Endometrial microvascular endothelial cells (primary cell): ENCODE data around the gene PPM1M. TPM values are rescaled to one million over a fixed set of nuclear protein-coding genes. Genes with fewer than 3 reads are reported as not detected.

Experiments
- in situ Hi-C: cut with HindIII; loops from 2 replicates; pipeline ENCODE4 v1.10.0; 2017; ENCODE audit warnings: low sequenced_read_pairs, low pct_unique_long_range_greater_than_20kb; ENCODE audit errors: inconsistent ontology term
- total RNA-seq: library from RNA; depleted of rRNA; stranded (reverse); fragments of >200 nt; gene quantifications from one replicate; pipeline ENCODE4 v1.2.3, GENCODE V29; 2015; ENCODE audit errors: inconsistent ontology term

Gene PPM1M
- total RNA-seq, 1 donor from 2014 or later: 15.2 TPM

DNA sequence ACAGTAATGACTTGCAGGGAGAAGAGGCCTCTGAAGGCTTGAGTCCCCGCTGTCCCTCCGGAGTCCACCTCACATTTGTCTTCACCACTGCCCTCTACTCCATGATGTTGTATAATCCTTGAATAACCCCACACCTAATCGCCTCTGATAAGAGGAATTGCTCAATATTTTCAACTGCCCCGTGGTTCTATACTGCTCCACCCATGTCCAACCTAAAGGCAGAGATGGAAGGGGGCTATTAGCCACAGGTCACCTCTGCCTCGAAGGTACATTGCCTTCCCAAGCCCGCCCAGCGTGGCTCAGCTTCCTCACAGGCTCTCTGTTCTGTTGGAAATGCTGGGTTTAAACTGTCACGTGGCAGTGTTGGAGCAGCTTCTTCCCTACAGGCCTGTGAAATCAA, 32.6 kb upstream of the PPM1M start:
- in situ Hi-C loops: no loop called here

DNA sequence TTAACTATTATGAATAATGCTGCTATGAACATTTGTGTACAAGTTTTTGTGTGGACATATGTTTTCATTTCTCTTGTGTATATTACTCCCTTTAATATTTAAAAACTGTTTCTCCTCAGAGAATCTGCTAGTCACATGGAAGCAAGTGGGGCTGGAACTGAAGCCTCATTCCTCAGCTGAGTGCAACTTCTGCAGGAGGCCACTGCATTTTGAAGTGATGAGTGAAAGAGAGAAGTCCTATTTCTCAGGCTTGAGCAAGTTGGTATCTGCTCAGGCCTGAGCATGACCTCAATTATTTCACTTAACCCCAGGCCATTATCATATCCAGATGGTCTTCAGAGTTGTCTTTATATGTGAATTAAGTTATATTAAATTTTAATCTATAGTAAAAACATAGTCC, 31.7 kb upstream of the PPM1M start:
- in situ Hi-C loops: no loop called here

- in situ Hi-C loops: no loop called here
Observed at GRCh38 chr3:52215351-52215750, 30.2 kb upstream of the PPM1M start.

DNA sequence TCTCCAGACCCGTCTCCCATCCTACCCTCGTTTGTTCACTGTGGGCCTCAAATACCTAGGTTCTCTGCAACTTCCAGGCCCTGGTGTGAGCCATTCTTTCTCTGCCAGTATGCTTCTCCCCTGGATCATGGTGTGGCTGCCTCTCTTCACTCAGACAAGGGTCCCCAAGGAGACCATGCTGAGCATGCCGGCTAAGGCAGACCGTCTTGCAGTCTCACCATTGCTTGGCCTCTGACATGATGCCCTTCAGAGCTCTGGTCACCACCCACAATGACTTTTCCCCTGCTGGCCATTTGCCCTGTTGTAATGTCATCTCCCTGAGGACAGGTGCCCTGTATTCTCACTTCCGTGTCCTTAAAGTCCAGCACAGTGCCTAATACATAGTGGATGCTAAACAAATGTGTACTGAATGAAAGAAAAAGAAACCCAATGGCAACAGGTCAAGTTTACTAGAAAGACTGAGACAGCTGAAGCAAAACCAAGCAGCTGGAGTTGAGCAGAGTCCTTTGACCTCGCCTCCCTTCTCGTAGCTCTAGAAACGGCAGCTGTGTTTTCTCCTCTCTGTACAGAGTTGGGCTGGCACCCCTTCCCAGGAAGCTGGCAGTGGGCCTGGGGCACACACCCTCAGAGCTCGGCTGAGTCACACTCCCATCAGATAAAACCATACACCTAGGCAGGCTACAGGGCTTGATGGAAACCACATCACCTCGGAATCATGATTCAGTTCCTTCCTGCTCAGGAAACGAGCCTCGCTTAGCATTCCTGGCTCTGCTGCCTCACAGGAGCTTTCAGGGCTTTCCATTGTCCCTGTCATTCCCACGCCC, 28.8 kb upstream of the PPM1M start:
- in situ Hi-C loops: no loop called here

- in situ Hi-C loops: no loop called here
Observed at GRCh38 chr3:52217409-52217805, 28.2 kb upstream of the PPM1M start.

GRCh38 chr3:52218026-52218425, 27.5 kb upstream of the PPM1M start:
- in situ Hi-C loops: no loop called here

GRCh38 chr3:52218454-52218853, 27.1 kb upstream of the PPM1M start:
- in situ Hi-C loops: no loop called here

DNA sequence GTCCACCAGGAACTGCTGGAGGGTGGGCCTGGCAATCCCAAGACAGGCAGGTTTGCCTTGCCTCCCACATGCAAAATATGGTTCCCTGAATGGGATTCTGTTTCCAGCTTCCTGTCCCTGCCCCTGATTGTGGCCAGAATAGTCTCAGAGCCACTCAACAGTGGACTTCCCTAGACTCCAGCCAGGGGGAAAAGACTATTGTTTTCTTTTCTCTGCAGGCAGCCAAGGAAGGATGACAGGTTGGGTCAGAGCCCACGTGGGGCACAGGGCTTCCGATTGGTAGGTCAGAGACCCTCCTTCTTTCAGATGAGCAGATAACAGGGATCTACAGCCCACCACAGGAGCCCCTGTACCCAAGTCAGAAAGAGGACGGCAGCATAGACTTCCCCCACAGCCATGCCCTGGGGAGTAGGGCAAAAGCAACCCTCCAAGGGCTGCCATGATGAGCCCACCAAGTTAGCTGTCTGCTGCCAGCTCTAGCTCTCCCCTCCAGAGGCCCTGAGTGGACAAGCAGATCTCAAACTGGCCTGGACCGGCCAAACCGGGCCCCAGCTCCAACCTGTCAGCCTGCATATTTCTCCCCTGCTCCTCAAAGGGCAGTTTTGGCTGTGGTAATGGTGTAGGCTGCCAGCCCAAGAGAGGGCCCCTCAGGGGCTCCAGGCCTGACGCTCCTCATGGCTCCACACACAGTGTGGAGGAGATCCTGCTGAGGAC, 26.5 kb upstream of the PPM1M start:
- in situ Hi-C loops: no loop called here

GRCh38 chr3:52220380-52221026, 25.1 kb upstream of the PPM1M start:
- in situ Hi-C loops: no loop called here

DNA sequence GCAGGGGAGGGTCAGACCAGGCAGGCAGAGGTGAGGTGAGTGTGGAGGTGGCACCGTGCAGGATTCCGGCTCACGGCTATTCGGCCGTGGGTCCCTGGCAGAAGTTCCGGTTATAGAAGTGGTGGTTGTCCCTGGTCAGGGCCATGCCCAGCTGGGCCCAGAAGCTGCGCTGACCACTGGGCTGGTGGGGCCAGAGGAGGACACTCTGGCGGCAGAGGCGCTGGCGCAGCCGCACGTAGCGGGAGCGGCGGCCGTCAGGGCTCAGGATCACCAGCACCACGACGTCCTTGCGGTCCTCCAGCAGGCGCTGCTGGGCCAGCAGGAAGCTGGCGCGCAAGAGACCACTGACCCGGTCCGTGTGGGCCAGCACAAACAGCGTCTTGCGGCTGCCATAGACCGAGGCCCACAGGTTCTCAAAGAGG, 24.4 kb upstream of the PPM1M start:
- in situ Hi-C loops: no loop called here

GRCh38 chr3:52221563-52222318, 23.8 kb upstream of the PPM1M start:
- in situ Hi-C loops: no loop called here

DNA sequence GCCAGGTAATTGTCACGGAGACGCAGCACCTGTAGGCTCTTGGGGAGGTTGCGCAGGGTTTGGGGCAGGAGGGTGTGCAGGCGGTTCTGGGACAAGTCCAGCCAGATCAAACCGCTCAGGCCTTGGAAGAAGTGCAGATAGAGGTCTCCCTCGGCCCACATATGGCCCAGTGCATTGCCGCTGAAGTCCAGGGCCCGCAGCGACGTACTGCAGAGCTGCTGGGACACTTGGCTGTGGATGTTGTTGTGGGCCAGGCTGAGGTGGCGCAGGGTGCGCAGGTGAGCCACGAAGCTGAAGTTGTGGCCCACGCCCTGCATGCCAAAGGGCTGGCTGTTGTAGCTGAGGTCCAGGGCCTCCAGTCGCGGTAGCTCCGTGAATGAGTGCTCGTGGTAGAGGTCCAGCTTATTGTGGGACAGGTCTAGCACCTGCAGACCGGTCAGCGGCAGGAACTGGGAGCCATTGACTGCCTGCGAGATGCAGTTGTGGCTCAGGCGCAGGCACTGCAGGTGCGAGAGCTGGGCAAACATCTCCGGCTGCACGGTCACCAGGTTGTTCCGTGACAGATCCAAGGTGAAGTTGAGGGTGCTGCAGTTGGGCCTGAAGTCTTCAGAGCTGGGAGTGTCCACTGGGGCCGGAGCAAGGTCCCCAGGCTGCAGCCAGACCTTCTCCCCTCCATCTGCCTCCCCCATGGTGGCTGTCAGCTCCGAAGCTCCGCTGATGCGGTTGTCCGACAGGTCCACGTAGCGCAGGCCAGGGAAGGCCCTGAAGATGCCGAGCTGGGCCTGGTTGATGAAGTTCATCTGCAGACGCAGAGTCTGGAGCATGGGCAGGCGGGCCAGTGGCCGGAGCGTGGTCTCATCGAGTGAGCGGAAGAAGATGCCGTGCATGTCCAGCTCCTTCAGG, 23.0 kb upstream of the PPM1M start:
- in situ Hi-C loops: no loop called here

DNA sequence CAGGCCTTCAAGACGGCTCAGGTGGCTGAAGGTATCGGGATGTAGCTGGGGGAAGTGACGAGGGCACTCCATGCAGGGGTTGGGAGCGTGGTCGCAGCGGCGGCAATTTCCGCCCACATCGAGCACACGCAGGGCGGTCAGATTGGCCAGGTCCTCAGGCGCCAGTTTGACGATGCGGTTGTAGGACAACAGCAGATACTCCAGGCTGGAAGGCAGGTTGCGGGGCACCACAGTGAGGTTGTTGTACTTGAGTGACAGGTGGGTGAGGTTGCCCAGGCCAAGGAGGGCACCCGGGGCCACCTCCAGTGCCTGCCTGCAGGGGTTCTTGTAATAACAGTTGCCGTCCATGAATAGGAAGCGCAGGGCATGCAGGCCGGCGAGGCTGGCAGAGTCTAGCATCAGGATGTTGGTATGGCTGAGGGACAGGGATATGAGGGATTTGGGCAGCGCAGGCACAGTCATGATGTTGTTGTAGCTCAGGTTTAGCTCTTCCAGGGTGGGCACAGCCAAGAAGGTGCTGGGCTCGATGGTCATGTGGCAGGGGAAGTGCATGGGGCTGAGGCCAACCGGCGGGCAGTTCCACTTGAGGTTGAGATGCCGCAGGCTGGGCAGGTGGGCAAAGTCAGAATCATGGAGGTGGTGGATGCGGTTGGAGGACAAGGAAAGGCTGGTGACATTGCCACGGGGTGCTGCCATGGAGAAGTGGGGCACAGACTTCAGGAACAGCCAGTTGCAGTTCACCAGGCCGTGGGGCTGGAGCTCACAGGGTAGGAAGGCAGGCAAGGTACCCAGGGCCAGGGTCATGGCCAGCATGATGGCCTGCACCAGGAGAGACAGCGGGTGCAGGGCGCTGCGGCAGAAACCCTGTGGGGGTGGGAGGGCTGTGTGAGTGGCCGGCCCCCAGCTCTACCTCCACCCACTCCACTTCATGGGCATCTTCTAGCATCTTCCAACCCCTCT, 21.8 kb upstream of the PPM1M start:
- in situ Hi-C loops: no loop called here

DNA sequence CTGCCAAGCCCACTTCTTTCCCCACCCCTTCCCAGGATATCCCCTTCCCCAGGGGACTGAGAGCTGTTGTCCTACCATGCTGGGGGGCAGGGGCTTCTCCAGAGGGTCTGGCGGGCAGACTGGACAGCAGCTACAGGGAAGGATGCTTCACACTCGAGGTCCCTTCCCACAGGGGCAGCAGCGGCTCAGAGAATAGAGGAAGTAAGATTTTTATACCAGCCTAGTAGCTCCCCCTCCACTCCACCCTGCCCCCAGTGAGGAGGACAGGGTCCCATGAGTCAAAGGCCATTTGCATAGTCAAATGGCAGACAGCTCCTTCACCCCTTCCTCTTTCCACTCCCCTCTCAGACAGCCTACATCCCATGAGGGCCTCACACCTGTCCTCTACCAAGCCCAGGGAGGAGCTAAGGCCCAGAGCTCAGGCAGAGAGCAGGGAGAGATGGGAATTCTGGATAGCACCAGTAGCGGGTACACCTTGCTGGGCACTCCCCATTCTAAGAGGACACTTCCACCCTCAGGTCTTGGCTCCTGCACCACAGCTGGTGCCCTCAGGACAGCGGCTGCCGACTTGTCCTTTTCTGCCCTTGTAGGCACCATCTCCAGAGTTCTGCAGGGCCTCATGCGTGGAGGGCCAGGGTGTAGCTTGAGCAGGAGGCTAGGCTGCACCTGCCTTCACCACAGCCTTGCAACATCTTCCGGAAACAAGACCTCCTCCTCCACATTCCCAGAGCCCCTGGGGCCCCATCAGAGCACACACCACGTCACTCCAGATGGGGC, 19.9 kb upstream of the PPM1M start, which contains the start of gene TLR9:
TLR9 (minus strand) TSS at position 194 of the 777 bp plus-strand sequence; CDS start at position 78, 116 bp downstream.
- in situ Hi-C loops: no loop called here

DNA sequence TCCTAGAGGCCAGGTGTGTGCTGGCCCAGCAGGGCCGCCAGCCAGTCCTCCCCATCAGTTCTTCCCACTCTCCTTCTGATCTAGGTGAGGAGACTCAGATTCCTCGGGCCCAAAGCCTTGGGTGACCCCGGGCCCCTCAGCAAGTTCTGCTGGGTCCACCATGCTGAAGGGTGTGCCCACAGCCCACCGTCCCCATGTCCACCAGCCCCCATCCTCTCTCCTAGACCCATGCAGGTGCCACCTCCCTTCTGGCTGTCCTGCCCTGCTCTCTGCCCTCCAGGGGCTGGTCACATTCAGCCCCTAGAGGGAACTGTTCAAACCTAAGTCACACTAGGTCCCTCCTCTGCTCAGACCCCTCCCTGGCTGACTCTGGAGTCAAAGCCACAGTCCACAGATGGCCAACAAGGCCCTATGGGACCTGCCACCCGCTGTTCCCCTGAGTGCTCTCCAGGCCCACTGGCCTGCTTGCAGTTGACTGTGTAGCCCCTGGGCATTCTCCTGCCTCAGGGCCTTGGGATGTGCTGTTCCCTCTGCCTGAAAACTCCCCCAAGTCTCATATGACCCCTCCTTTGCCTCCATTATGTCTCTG, 19.2 kb upstream of the PPM1M start:
- in situ Hi-C loops: no loop called here

DNA sequence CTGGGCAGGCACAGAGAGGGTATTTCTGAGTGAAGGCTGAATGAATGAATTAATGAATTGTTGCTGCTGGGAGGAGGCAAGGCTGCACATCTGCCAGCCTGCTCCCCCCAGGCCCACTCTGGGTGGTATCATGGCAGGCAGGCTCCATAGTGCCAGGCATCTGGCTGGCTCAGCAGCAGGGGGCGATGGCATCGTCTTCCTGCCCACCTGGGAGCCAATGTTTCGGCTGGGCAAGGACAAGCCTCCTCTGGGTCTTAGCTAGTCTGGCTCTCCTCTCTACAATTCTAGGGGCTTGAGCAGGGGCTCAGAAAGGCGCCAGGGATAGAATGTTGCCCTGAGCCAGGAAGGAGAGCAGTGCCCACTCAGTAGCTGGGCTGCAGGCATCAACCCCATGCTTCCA, 18.4 kb upstream of the PPM1M start:
- in situ Hi-C loops: no loop called here
